ENCODE measurements around the gene ZNF414.

ZNF414 gene

GRCh38 chr19:8473648-8474476, 40.1 kb downstream of the ZNF414 start:
- TF ChIP-seq CTCF (IDR thresholded peaks at IDR 0.05; ENCODE audit: low read depth, low read length, missing control alignments), result no peak
- no peak overlapping the region for H3K4me3 ChIP-seq (replicated peaks; ENCODE audit: low read depth, low read length)
- DNase-seq (ENCODE audit: extremely low read depth, low read depth), result no peak

- TF ChIP-seq CTCF (IDR thresholded peaks at IDR 0.05; ENCODE audit: low read depth, low read length, missing control alignments), result no peak
- no peak overlapping the region for H3K4me3 ChIP-seq (replicated peaks; ENCODE audit: low read depth, low read length)
- DNase-seq (ENCODE audit: extremely low read depth, low read depth), result no peak
Observed at GRCh38 chr19:8469613-8470368, 44.2 kb downstream of the ZNF414 start.

- TF ChIP-seq CTCF (IDR thresholded peaks at IDR 0.05; ENCODE audit: low read depth, low read length, missing control alignments), result no peak
- DNase-seq (ENCODE audit: extremely low read depth, low read depth), result peak; percentile 65
- H3K4me3 ChIP-seq (replicated peaks; ENCODE audit: low read depth, low read length), result no peak overlapping the region
Observed at GRCh38 chr19:8468761-8469373, 45.1 kb downstream of the ZNF414 start.

- TF ChIP-seq CTCF (IDR thresholded peaks at IDR 0.05; ENCODE audit: low read depth, low read length, missing control alignments), result no peak
- no peak for DNase-seq (ENCODE audit: extremely low read depth, low read depth)
- H3K4me3 ChIP-seq (replicated peaks; ENCODE audit: low read depth, low read length), result no peak overlapping the region
Observed at GRCh38 chr19:8468124-8468523, 45.8 kb downstream of the ZNF414 start.

- TF ChIP-seq CTCF (IDR thresholded peaks at IDR 0.05; ENCODE audit: low read depth, low read length, missing control alignments), result no peak
- DNase-seq (ENCODE audit: extremely low read depth, low read depth), result no peak
- no peak overlapping the region for H3K4me3 ChIP-seq (replicated peaks; ENCODE audit: low read depth, low read length)
Observed at GRCh38 chr19:8466018-8466417, 47.9 kb downstream of the ZNF414 start.

- H3K4me3 ChIP-seq (replicated peaks; ENCODE audit: low read depth, low read length), result no peak overlapping the region
- TF ChIP-seq CTCF (IDR thresholded peaks at IDR 0.05; ENCODE audit: low read depth, low read length, missing control alignments), result no peak
- no peak for DNase-seq (ENCODE audit: extremely low read depth, low read depth)
Observed at GRCh38 chr19:8463365-8463764, 50.6 kb downstream of the ZNF414 start.

Data from HFF-Myc (cell line).